Uterus (tissue), 4 donors: ENCODE data around the gene VAMP1. TPM values are rescaled to one million over a fixed set of nuclear protein-coding genes. Genes with fewer than 3 reads are reported as not detected.

ENCODE experiments used
- DNase-seq, 2 donors: peaks; one replicate each; pipeline ENCODE4 v3.0.0-alpha.2; 2019 to 2020
- H3K27ac ChIP-seq, 2 donors: fragments of 200-600 bp; sonication (generic); 1 replicate in 1 of 2; 2 replicates in 1 of 2; pipeline ENCODE4 v1.5.1; 2016 to 2018
- H3K27me3 ChIP-seq, 2 donors: fragments of 200-600 bp; sonication (generic); one replicate each; pipeline ENCODE4 v1.5.1; 2018 to 2019; ENCODE audit warnings: control low read depth in 1 of 2
- H3K36me3 ChIP-seq, 2 donors: fragments of 200-600 bp; sonication (generic); one replicate each; pipeline ENCODE4 v1.5.1; 2019; ENCODE audit warnings: control low read depth in 1 of 2
- H3K4me1 ChIP-seq, 2 donors: fragments of 200-600 bp; sonication (generic); one replicate each; pipeline ENCODE4 v1.5.1; 2018 to 2019; ENCODE audit warnings: control low read depth in 1 of 2
- H3K4me3 ChIP-seq, 2 donors: fragments of 200-600 bp; sonication (generic); 1 replicate in 1 of 2; 2 replicates in 1 of 2; pipeline ENCODE4 v1.5.1; 2018 to 2019; ENCODE audit warnings: mild to moderate bottlenecking in 1 of 2
- H3K9me3 ChIP-seq, 2 donors: fragments of 200-600 bp; sonication (generic); one replicate each; pipeline ENCODE4 v1.5.1; 2019; ENCODE audit warnings: control low read depth in 1 of 2
- POLR2A ChIP-seq, 2 donors: fragments of 450-650 bp; IDR thresholded peaks; one replicate each; pipeline ENCODE4 v1.6.1; 2016; ENCODE audit warnings: antibody characterized with exemption in 2 of 2, mild to moderate bottlenecking in 1 of 2, moderate library complexity in 1 of 2
- intact Hi-C: fragments of 100-400 bp; cut with DNase I; formaldehyde crosslinking; loops from one replicate; pipeline ENCODE4 v1.15.1; 2023; ENCODE audit warnings: low total_unique reads
- total RNA-seq, 4 donors: library from RNA; depleted of rRNA in 3 of 4; stranded (reverse); fragments of >200 nt in 3 of 4; gene quantifications; one replicate each; pipeline versions ENCODE4 v1.1.0 to v1.2.4, GENCODE V29; 2014 to 2023
- TF ChIP-seq, protein P1 (sequence below), 4 experiments: fragments of 200-600 bp in 2 of 4; fragments of 450-650 bp in 2 of 4; sonication (generic) in 2 of 4; IDR thresholded peaks; one replicate each; pipeline ENCODE4 v1.5.1; 2016 to 2019; ENCODE audit warnings: antibody characterized with exemption in 4 of 4, mild to moderate bottlenecking in 2 of 4, moderate library complexity in 1 of 4
- donor health status: DM: yes; HTN: yes; CAD: no.

Gene VAMP1
- total RNA-seq, 4 donors from 2014 or later: 1.0 to 17.7 (median 6.8) TPM

DNA sequence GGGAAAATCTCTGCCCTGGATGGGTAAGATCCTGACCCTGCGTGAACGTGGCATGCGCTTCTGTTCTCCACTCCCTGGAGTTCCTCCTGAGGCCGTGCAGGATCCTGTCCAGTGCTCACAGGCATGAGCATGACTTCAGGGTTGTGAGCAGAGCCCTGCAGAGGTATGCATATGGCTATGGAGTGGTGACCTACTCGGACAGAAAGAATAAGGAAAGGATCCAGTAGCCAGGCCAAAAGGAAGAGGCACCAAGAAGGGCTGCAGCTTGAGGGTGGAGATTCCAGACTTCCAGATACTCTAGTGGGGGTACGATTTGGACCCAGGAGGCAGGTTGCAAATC is 46.5 kb downstream of the VAMP1 start:
- Histone ChIP-seq H3K36me3 (no peaks in the 10 kb centered on the region), H3K9me3 (no peaks in the 10 kb centered on the region), H3K27ac (peak overlapping the region in 1 of 2 donors; percentile 25), H3K4me1 (no peaks in the 10 kb centered on the region), H3K4me3 (no peak overlapping the region), H3K27me3 (no peaks in the 10 kb centered on the region)
- TF ChIP-seq, protein P1, sequence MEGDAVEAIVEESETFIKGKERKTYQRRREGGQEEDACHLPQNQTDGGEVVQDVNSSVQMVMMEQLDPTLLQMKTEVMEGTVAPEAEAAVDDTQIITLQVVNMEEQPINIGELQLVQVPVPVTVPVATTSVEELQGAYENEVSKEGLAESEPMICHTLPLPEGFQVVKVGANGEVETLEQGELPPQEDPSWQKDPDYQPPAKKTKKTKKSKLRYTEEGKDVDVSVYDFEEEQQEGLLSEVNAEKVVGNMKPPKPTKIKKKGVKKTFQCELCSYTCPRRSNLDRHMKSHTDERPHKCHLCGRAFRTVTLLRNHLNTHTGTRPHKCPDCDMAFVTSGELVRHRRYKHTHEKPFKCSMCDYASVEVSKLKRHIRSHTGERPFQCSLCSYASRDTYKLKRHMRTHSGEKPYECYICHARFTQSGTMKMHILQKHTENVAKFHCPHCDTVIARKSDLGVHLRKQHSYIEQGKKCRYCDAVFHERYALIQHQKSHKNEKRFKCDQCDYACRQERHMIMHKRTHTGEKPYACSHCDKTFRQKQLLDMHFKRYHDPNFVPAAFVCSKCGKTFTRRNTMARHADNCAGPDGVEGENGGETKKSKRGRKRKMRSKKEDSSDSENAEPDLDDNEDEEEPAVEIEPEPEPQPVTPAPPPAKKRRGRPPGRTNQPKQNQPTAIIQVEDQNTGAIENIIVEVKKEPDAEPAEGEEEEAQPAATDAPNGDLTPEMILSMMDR (IDR thresholded peaks at IDR 0.05): no peak
- peak in 1 of 2 donors; percentile 6 for TF ChIP-seq POLR2A (IDR thresholded peaks at IDR 0.05)
- no peak for DNase-seq
- intact Hi-C loops: loop anchor here (5.0 kb wide), 1 partner anchor 113 kb away; no protein-coding TSS in a partner anchor

GRCh38 chr12:6423267-6424007 is 47.0 kb downstream of the VAMP1 start:
- no peak overlapping the region for H3K4me3 ChIP-seq
- no peaks in the 10 kb centered on the region for H3K36me3 ChIP-seq
- no peaks in the 10 kb centered on the region for H3K27me3 ChIP-seq
- TF ChIP-seq, protein P1 (IDR thresholded peaks at IDR 0.05): peak; percentile 90 to 96 (median 95)
- no peak for TF ChIP-seq POLR2A (IDR thresholded peaks at IDR 0.05)
- no peaks in the 10 kb centered on the region for H3K9me3 ChIP-seq
- peak overlapping the region in 1 of 2 donors; percentile 25 for H3K27ac ChIP-seq
- DNase-seq: peak; percentile 85 to 89
- no peaks in the 10 kb centered on the region for H3K4me1 ChIP-seq
- intact Hi-C loops: loop anchor here (5.0 kb wide), 1 partner anchor 114 kb away; no protein-coding TSS in a partner anchor

DNA sequence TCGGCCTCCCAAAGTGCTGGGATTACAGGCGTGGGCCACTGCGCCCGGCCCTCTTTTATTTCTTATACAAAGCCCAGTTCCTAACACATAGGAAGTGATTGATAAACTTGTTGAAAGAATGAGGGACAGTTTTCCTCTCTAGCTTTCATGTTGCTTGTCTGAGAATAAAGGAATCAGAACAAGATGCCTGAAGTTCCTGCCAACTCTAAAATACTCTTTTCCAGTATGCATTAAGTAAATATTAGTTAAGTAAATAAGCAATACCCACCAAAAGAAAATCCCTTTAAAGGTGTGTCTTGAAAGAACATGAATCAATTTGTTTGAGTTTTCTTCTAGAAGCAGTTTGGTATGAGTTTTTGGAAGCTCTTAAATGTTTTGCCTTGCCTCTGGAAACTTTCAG is 50.1 kb downstream of the VAMP1 start:
- no peaks in the 10 kb centered on the region for H3K4me1 ChIP-seq

GRCh38 chr12:6418796-6419195 is 51.7 kb downstream of the VAMP1 start:
- H3K9me3 ChIP-seq: no peaks in the 10 kb centered on the region
- TF ChIP-seq, protein P1 (IDR thresholded peaks at IDR 0.05): no peak
- no peak for TF ChIP-seq POLR2A (IDR thresholded peaks at IDR 0.05)
- intact Hi-C loops: no loop called here
- no peaks in the 10 kb centered on the region for H3K4me1 ChIP-seq
- no peaks in the 10 kb centered on the region for H3K36me3 ChIP-seq
- no peak overlapping the region for H3K27ac ChIP-seq
- DNase-seq: no peak
- no peak overlapping the region for H3K4me3 ChIP-seq
- no peaks in the 10 kb centered on the region for H3K27me3 ChIP-seq

More for the DNA sequence above, 50.1 kb downstream of the VAMP1 start:
- Histone ChIP-seq H3K36me3 (no peaks in the 10 kb centered on the region), H3K27ac (no peak overlapping the region), H3K4me3 (no peak overlapping the region), H3K27me3 (no peaks in the 10 kb centered on the region), H3K9me3 (no peaks in the 10 kb centered on the region)
- intact Hi-C loops: loop anchor here (5.0 kb wide), 1 partner anchor 117 kb away; no protein-coding TSS in a partner anchor
- no peak for DNase-seq
- TF ChIP-seq POLR2A (IDR thresholded peaks at IDR 0.05): no peak
- TF ChIP-seq, protein P1 (IDR thresholded peaks at IDR 0.05): no peak

DNA sequence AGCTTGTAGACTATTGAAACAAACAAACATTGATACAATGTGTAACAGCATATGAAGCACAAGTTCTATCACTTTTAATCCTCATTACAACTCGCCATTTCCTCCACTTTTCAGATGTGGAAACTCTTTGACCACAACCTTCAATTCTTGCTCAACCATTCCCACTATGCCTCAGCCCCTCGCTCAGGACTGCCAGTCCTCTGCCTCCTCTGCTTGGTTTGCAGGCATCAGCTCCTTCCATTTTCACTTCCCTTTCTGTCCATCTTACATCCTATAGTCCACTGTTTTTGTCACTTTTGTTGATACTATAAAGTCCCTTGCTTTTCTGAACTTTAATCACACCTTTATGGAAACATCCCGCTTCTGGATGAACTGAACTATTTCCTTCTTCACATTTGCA is 53.9 kb downstream of the VAMP1 start:
- no peaks in the 10 kb centered on the region for H3K27me3 ChIP-seq
- no peak overlapping the region for H3K27ac ChIP-seq
- no peak for DNase-seq
- no peaks in the 10 kb centered on the region for H3K36me3 ChIP-seq
- H3K4me3 ChIP-seq: no peak overlapping the region
- no peaks in the 10 kb centered on the region for H3K9me3 ChIP-seq
- TF ChIP-seq POLR2A (IDR thresholded peaks at IDR 0.05): no peak
- TF ChIP-seq, protein P1 (IDR thresholded peaks at IDR 0.05): no peak
- intact Hi-C loops: no loop called here
- H3K4me1 ChIP-seq: no peaks in the 10 kb centered on the region
